Stimulated activated CD4-positive, alpha-beta T cell treated with anti-CD3 and anti-CD28 coated beads, Interleukin-4, amount 100 ng/mL, for 48 hours (primary cell): ENCODE results near the gene CACNA2D1.

Source experiments
- DNase-seq, 2 donors: peaks; one replicate each; pipeline ENCODE4 v3.0.0-alpha.2; 2020; ENCODE audit warnings: low read depth in 2 of 2

CACNA2D1 gene

DNA sequence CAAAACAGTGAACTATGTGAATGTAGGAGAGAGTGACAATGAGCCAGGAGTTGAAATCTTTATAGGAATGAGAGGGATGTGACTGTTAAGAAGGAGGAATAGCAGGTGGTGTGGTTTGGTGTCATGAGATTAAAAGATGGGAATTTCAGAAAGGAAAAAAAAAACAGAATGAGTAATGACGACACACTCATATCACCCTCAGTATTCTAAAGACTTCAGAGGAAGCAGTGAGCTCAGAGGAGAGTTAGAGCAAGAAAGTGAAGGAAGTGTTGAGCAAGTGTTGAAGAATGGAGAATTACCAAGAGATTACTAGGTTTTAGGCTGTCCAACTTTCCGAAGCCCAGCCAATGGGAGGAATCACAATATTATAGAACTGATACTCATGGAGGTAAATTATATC, 453.2 kb downstream of the CACNA2D1 start:
- DNase-seq = no peak

DNA sequence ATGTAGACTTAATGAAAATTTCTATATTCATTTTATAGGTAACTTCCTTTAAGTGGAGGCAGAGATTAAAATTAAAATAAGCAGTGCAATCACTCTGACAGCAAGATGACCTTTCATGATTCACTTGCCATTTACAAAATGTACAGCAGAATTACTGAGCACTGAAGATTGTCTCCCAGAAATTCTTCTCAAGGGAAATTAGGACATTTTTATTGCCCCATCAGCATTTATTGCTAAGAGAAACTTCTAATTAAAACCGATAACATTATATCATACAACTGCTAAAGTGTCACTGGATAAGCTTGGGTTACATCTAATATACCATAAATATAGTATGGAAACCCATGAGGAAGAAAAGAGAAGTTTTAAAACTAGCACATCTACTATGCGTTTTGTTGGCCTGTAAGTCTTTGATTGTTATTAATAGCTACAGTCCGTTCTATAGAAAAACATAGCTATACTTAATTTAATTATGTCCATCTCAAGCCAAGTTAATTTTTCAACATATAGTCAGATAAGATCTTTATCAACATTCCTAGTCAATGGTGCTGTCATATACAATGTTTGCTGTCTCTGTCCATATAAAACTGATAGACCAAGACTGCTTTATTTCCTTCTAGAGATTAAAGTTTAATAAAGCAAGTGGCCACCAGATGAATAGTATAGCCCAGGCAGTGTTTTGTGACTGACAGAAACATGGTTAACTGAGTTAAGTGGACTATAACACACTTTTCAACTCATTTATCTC, 456.7 kb downstream of the CACNA2D1 start:
- no peak for DNase-seq

DNA sequence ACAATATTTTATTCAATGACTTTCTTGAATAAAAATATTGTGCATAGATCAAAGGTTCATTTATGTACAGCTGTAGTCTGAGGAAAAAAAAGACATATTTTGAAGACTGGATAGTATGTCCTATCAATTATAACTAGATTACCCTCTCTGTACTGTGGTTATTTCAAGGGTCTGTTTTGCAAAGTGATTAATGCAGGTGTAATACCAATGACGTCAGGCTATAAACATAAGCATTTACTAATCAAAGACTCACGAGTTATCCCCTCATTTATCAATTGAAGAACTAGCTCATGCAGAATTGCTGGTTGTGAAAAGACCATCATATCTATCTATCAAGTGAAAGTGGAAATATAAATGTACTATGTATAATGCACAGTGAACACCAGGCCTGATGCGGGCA, 460.2 kb downstream of the CACNA2D1 start:
- DNase-seq = no peak

DNA sequence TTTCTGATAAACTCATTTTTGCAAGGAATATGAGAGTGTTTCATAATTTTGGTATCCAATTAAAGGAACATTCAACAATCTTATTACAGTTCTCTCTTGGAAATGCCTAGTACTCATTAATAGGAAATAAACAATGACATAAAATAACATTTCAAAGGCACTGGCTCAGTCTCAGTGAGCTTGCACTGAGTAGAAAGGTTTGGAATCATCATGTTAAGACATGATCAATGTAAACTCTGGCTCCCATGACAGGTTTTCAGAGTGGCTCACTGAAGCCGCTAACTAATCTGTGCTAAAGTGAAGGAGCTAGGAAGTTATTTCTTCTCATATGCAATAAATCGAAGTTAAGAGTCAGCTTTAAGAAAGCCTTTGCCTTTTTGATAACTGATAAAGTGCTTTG, 470.5 kb downstream of the CACNA2D1 start:
- no peak for DNase-seq

DNA sequence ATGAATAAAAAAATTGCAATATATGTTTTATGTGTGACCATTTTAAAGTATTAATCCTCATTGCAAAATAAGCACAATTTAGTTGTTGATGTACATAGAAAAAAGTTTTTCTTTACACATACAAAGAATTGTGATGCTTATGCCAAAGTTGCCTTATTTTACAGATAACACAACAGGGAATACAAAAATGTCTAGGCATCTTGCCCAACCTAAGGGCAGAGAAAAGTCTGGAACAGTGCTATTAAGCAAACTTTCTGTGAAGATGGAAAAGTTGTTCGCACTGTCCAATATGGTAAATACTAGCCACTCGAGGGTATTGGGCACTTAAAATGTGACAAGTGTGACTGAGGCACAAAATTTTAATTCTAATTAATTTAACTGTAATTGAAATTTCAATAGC, 483.6 kb downstream of the CACNA2D1 start:
- DNase-seq = no peak

DNA sequence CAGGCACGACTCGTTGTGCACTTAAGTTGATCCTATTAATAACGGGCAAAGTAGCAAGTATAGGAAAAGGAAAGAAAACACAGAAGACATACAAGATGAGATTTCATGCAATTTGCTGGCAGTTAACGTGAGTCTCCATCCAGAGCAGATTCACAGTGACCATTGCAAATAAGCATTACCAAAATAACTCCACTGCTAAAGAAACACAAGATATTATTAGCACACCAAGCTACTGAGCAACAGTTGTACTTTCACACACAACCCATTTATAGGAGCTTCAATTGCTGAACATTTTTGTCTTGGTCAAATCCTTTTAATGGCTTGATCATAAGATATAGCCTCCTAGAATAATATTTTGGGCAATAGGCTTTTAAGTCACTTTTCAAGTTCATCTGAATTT, 486.1 kb downstream of the CACNA2D1 start:
- DNase-seq = no peak

DNA sequence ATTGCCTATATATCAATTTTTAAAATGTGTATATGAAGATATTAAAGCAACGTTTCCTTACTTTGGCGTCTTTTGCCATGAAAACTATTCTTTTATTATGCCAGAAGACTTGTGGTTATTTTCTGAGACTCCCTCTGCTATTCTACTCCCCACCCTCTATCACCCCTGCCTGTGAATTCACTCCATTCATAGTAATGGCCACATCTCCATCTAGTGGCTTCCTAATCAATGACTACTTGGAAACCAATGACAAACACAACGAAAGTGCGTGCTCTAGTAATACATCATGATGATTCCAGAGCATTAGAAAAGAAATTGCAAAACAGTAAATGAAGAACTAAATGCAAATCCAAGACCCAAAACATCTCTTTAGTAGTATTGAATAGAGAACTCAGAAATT, 487.1 kb downstream of the CACNA2D1 start:
- no peak for DNase-seq

- DNase-seq = no peak
Measured at GRCh38 chr7:81949306-81949705, 494.3 kb downstream of the CACNA2D1 start.

DNA sequence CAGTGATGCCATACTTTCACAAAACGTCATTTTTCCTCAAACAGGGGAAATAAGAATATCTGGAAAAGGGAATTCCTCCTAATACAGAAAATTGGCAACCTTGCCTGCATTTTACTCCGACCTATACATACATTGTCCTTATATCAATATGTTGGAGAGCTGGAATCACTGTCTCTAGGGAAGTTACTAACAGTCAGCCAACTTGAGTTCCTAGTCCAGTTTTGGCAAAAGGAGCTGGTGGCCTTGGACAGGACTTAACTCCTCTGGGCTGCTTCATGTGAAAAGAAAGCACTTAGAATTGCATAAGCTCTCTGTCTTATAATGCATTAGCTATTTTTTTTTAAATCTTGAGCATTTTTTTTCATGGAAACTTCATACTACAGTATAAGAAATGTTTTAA, 499.5 kb downstream of the CACNA2D1 start:
- DNase-seq = no peak

GRCh38 chr7:81937091-81937490, 506.5 kb downstream of the CACNA2D1 start:
- no peak for DNase-seq

DNA sequence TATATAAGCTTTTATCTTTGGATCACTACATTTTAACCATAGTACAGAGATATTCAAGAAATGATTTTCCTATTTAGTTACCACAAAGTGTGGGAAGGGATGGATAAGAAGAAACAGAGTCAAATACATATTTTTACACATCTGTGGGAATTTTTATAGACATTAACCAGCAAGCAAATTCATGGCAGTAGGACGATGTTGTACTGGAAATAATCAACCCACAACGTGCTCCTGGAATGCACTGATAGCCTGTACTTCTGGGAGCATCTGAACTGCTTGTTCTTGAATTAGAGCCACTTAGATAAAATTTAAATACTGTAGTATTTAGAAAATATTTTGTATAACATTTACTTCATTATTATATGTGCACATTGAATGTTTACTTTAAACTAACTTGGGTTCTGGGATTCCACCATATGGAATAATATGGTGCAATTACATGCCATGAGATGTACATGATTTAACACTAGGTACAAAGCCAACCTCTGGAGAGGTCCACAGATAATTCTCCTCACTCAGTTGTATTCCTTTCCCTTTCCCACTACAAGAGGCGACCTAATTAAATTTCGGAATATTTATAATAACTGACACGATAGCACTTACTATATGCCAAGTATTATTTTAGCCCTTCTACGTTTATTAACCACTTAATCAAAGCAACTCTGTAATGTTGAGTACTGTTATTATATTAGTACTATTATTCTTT, 508.8 kb downstream of the CACNA2D1 start:
- DNase-seq = no peak

GRCh38 chr7:81932936-81933335, 510.6 kb downstream of the CACNA2D1 start:
- no peak for DNase-seq

DNA sequence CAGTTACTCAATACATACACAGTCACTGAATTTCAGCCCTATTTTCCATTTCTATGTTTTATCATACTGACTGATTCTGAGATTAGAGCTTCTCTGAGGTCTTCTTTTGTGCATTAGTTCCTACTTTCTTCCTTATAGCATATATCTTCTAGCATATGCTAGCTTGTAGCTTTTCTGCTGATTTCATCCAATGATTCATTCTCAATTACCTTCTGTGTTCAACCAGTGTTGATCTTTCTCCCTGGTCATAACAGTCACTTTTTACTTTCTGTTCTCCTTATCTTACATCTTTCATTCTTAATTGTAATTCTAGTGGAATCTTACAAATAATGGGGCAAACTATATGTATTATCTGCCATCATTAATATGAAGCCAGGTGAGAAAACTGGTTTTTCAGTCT, 514.2 kb downstream of the CACNA2D1 start:
- no peak for DNase-seq

DNA sequence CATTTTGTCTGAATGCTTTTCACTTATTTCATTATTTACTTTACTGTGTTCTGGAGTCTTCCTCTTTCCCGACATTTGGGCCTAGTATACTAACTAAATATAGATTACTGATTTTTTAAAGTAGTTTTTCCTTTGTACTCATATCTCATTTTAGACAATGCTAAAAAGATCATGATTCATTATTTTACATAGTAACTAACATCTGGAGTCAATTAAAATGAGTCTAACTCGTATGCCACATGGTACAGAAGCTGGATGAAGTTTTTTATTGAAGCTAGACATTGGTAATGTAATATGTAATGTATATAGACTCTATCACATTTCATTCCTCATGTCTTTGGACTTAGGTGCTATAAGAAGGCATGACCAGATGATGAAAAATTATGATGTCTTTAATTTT, 517.4 kb downstream of the CACNA2D1 start:
- DNase-seq = no peak

- no peak for DNase-seq
Measured at GRCh38 chr7:81925530-81925929, 518.0 kb downstream of the CACNA2D1 start.

- DNase-seq = no peak
Measured at GRCh38 chr7:81924494-81924893, 519.1 kb downstream of the CACNA2D1 start.

DNA sequence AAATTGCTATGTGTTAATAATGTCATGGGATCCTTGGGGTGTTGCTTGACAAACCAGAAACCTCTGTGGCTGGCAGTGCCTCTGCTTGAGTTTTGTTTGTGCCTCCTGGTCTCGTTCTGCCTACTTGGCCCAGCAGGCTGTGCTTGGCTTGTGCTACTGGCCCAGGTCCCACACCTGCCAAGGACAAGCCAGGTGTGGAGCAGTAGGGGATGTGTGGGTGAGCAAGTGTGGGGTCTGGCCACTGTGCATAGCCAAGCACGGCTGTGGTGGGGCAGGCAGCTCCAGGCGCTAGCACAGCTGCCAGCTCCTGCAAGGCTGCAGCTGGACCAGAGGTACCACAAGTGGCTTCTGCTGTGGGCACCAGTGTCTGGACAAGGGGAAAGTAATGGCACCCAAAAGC, 524.1 kb downstream of the CACNA2D1 start:
- no peak for DNase-seq

GRCh38 chr7:81908220-81908619, 535.4 kb downstream of the CACNA2D1 start:
- DNase-seq = no peak

GRCh38 chr7:81903115-81903514, 540.5 kb downstream of the CACNA2D1 start:
- DNase-seq = no peak

GRCh38 chr7:81902536-81902935, 541.0 kb downstream of the CACNA2D1 start:
- DNase-seq = no peak
